SJCRH30 (cell line): ENCODE measurements around the gene OGDH. TPM values are rescaled to one million over a fixed set of nuclear protein-coding genes. Genes with fewer than 3 reads are reported as not detected.

Source experiments
- DNase-seq, 2 experiments: peaks; one replicate each; pipeline ENCODE4 v3.0.0-alpha.2; 2015 to 2020
- H3K27ac ChIP-seq: fragments of 250-450 bp; sonication (Bioruptor Pico); 2 replicates; pipeline ENCODE4 v1.5.1; 2020; ENCODE audit warnings: mild to moderate bottlenecking, moderate library complexity
- H3K27me3 ChIP-seq: fragments of 250-450 bp; sonication (Bioruptor Pico); 2 replicates; pipeline ENCODE4 v1.5.1; 2020; ENCODE audit warnings: mild to moderate bottlenecking, moderate library complexity
- H3K36me3 ChIP-seq: fragments of 250-450 bp; sonication (Bioruptor Pico); 2 replicates; pipeline ENCODE4 v1.5.1; 2020; ENCODE audit warnings: mild to moderate bottlenecking, moderate library complexity
- H3K4me1 ChIP-seq: fragments of 250-450 bp; sonication (Bioruptor Pico); 2 replicates; pipeline ENCODE4 v1.5.1; 2020; ENCODE audit warnings: mild to moderate bottlenecking, moderate library complexity
- H3K4me3 ChIP-seq: fragments of 250-450 bp; sonication (Bioruptor Pico); 2 replicates; pipeline ENCODE4 v1.5.1; 2020; ENCODE audit warnings: mild to moderate bottlenecking, moderate library complexity
- H3K9me3 ChIP-seq: fragments of 250-450 bp; sonication (Bioruptor Pico); replicated peaks from 2 replicates; pipeline ENCODE4 v1.5.1; 2020; ENCODE audit warnings: mild to moderate bottlenecking, moderate library complexity
- total RNA-seq: library from RNA; depleted of rRNA; stranded (reverse); fragments of >200 nt; shearing (Covaris generic); gene quantifications from 2 replicates; pipeline ENCODE4 v1.2.3, GENCODE V29; 2014

The OGDH gene
- total RNA-seq, 1 experiment from 2014 or later = 37.8 TPM

DNA sequence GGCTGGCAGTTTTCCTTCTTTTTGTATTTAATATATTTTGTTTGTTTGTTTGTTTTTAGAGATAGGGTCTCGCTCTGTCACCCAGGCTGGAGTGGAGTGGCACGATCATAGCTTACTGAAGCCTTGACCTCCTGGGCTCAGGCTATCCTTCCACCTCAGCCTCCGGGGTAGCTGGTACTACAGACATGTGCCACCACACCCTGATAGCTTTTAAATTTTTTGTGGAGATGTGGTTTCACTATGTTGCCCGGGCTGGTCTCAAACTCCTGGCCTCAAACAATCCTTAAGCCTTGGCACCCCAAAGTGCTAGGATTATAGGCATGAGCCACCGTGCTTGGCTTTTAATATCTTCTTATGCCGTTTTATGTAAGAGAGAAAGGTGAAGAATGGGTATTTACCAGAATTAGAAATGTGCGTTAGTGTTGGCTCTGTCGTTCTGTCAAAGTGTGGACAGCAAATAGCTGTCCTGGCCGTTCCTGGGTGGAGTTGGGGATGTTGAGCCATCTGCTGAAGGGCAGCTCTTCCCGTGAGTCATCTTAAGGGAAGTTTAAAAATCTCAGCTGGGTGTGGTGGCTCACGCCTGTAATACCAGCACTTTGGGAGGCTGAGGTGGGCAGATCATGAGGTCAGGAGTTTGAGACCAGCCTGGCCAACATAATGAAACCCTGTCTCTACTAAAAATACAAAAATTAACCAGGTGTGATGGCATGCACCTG lies 14.8 kb downstream of the OGDH start:
- Histone ChIP-seq H3K36me3 (peaks cover 12% of the 10 kb centered on the region), H3K4me1 (peaks cover 4% of the 10 kb centered on the region; the same call in 1 of the 2 replicates), H3K27ac (no peak overlapping the region), H3K9me3 (no peaks in the 10 kb centered on the region), H3K27me3 (no peaks in the 10 kb centered on the region), H3K4me3 (no peak overlapping the region)
- no peak for DNase-seq

DNA sequence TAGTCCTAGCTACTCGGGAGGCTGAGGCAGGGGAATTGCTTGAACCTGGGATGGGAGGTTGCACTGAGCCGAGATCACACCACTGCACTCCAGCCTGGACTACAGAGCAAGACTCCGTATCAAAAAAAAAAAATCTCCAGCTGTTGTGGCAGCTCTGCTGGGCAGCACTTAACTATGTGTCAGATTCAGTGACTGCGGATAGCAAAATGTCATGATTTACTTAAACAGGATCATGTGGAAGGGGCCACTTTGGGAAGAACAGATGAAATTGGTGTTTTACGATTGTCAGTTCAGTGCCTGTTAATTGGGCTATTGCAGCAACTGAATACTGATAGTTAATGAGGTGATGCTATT lies 15.3 kb downstream of the OGDH start:
- Histone ChIP-seq H3K9me3 (no peaks in the 10 kb centered on the region), H3K4me3 (no peak overlapping the region), H3K27me3 (no peaks in the 10 kb centered on the region), H3K27ac (no peak overlapping the region), H3K36me3 (peaks cover 15% of the 10 kb centered on the region), H3K4me1 (peaks cover 4% of the 10 kb centered on the region; the same call in 1 of the 2 replicates)
- peak in 1 of 2 experiments; percentile 21 for DNase-seq

DNA sequence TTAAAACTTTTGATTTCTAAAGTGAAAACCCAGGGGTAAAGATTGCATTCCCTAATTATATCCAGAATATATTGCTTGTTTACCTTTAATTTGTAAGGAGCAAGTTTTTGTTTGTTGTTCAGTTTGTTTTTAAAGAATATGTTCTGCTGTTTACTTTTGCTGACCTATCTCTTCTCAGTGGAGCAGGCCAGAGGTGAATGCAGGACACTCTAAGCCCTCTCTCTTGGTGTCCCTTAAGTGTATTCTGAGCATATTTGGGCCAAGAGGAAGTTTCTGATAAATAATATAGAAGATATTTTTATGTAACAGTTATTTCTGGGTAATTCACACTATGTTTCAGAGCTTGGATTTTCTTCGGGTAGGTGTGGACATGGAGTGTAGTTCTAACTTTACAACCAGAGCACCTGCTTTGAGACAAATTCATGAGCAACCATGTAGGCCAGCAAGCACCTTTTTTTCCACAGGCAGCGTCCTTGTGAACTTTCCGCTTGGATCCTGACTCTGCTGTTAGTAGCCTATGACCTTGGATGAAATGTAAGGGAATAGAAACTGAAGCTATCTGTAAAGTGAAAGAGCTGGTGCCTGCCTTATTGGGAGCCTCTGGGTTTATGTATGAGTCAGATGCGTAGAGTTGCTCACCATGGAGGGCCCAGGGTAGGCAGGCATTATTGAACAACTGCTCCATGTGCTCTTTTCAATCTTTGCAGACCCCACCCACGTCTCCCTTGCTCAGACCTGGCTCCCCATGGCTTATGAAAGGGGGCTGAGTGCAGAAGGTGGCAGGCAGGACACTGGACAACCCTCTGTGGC lies 16.1 kb downstream of the OGDH start:
- H3K27ac ChIP-seq = no peak overlapping the region

DNA sequence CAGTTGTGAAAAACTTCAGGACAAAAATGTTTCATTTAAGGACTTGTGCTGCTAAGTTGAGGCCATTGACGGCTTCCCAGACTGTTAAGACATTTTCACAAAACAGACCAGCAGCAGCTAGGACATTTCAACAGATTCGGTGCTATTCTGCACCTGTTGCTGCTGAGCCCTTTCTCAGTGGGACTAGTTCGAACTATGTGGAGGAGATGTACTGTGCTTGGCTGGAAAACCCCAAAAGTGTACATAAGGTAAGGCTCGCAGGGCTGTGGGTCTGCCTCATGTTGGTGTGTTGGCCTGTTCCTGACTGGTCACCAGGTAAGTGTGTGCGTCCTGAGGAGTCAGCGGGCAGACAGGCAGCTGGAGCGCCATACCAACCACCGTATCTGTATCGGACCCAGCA lies 17.9 kb downstream of the OGDH start:
- Histone ChIP-seq H3K27me3 (no peaks in the 10 kb centered on the region), H3K4me3 (no peak overlapping the region), H3K27ac (no peak overlapping the region), H3K36me3 (peaks cover 20% of the 10 kb centered on the region), H3K4me1 (peaks cover 6% of the 10 kb centered on the region), H3K9me3 (no peaks in the 10 kb centered on the region)
- no peak for DNase-seq

More for the DNA sequence above, 16.1 kb downstream of the OGDH start:
- Histone ChIP-seq H3K4me1 (peaks cover 4% of the 10 kb centered on the region; the same call in 1 of the 2 replicates), H3K36me3 (peaks cover 20% of the 10 kb centered on the region), H3K9me3 (no peaks in the 10 kb centered on the region), H3K4me3 (no peak overlapping the region), H3K27me3 (no peaks in the 10 kb centered on the region)
- DNase-seq = peak; percentile 32 to 42

DNA sequence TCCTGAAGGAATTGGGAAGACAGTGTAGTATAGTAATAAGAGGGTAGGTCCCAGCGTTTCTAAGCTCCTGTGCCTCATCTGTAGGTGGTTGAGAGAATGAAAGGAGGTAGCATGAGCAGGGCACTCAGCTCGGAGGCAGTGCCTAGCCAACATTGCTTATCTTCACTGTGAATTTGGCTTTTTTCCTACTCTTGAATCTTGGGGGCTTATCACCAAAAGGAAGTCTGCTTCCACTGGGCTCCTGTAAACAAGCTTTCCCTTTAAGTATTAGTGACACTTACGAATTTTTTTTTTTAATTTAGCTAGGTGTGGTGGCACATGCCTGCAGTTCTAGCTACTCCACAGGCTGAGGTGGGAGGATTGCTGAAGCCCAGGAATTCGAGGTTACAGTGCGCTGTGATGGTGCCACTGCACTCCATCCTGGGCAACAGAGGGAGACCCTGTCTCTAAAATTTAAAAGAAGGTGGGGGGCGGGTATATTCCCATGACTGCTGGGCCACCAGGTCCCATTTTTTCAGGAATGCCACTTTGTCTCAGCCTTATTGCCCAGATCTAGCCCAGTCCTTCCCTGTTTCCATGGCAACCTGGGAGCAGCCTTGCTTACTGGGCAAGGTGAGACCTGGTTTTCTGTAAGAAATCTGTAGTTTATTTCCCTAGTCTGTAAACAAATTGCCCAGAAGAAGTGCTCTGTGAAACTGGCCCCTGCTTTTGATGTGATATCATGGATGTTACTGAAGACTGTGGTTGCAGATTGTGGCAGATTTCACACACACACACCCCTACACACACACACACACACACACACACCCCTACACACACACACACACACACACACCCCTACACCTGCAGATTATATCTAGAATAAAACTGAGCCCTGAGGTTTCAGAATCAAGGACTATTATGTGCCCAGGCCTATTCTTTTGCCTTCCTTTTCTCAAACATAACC lies 19.4 kb downstream of the OGDH start:
- DNase-seq = no peak
- Histone ChIP-seq H3K36me3 (peaks cover 24% of the 10 kb centered on the region), H3K4me1 (peaks cover 15% of the 10 kb centered on the region), H3K27me3 (no peaks in the 10 kb centered on the region), H3K4me3 (no peak overlapping the region), H3K27ac (no peak overlapping the region), H3K9me3 (no peaks in the 10 kb centered on the region)

DNA sequence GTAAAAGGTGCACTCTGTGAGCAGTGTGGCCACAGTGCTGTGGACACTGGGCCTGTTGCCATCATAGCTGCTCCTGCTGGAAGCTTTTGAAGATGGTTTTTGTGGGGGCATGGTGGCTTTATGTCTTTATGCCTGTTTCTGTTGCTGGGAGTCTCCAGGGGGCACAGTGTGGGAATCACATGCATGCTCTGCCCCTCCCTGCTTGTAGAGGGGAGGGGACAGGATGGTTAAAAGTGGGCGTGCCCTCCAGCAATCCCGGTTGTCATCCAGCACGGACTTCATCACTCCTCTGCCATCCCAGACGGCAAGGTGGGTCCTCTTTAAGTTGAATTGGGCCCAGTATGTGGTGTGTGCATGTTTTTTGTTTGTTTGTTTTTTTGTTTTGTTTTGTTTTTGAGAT lies 20.2 kb downstream of the OGDH start:
- Histone ChIP-seq H3K27me3 (no peaks in the 10 kb centered on the region), H3K9me3 (no peaks in the 10 kb centered on the region), H3K36me3 (peaks cover 24% of the 10 kb centered on the region), H3K27ac (no peak overlapping the region), H3K4me3 (no peak overlapping the region), H3K4me1 (peaks cover 23% of the 10 kb centered on the region)
- DNase-seq = no peak

DNA sequence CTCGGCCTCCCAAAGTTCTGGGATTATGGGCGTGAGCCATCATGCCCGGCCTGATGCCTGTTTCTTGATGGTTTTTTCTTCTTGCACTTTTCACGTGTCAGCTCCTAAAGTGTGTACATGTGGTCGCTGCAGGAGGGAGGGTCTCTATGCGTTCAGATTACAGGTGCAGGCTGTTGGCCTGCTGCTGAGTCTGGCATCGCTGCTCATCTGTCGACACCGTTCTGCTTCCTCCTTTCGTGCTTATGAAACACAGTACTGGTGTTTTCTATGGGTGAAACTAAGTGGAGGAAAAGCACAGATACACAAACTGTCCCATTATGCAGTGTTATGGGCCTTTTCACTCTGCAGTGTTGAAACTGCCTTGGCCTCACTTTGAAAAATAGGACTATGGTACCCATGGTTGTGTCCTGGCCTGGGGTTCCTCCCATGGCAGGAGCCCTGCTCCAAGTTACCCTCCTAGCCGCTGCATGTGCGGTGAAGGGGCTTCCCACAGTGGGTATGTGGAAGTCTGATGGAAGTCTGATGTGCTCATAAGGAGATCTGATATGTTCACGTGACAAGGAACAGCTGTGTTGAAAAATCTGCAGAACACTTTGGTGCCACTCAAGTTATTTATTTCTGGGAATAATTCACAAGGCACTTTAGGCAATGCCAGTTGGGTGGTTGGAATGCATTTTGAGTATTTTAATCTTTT lies 23.5 kb downstream of the OGDH start:
- Histone ChIP-seq H3K36me3 (peaks cover 20% of the 10 kb centered on the region), H3K4me3 (no peak overlapping the region), H3K9me3 (no peaks in the 10 kb centered on the region), H3K4me1 (peaks cover 44% of the 10 kb centered on the region), H3K27me3 (no peaks in the 10 kb centered on the region), H3K27ac (no peak overlapping the region)
- DNase-seq = no peak

DNA sequence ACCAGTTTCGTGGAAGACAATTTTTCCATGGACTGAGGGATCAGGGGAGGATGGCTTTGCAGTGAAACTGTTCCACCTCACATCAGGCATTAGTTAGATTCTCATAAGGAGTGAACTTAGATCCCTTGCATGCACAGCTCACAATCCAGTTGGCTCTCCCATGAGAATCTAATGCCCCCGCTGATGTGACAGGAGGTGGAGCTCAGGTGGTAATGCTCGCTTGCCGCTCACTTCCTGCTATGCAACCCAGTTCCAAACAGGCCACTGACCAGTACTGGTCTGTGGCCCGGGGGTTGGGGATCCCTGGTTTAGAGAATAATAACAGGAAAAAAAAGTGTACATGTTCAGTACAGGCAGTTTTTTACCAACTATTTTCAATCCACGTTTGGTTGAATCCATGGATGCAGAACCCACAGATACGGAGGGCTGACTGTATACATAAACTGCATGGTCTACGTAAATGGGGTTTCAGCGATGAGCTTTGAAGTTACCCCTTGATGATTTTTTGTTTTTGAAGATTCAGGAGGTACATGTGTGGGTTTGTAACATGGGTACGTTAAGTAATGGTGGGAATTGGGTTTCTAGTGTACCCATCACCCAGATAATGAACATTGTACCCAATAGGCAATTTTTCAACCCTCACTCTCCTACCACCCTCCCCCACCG lies 24.5 kb downstream of the OGDH start:
- no peak for DNase-seq
- Histone ChIP-seq H3K27ac (no peak overlapping the region), H3K4me1 (peaks cover 53% of the 10 kb centered on the region), H3K9me3 (no peaks in the 10 kb centered on the region), H3K4me3 (no peak overlapping the region), H3K27me3 (no peaks in the 10 kb centered on the region), H3K36me3 (peaks cover 14% of the 10 kb centered on the region)

DNA sequence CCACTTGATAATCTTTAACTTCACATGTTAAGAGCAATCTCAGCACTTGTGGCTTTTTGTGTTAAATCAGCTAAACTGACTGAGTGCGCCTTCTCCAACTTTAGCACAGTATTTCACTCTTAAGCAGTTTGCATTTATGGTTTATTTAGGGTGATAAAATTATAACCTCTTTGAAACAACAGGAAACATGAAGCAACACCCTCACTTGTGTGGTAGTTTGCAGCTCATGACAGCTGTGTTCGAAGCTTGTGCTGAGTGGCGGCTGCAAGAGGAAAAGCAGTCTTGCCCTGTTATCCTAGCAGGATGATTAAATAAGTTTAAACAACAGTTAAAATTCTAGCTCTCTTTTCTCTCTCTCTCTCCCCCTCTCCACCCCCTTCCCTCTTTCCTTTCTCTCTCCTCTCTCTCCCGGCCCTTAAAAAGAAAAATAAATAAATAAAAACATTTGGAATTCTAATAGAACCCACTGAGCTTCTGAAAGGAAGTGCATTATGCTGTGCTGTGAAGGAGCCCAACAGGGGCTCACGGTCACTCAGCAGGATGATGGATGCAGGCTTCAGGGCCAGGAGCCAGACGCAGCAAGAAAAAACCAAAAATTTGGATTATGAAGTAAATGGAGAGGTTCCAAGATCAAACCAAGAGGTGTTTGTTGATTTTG lies 25.2 kb downstream of the OGDH start:
- Histone ChIP-seq H3K27ac (no peak overlapping the region; the same call in 1 of the 2 replicates), H3K27me3 (no peaks in the 10 kb centered on the region), H3K4me3 (no peak overlapping the region), H3K9me3 (no peaks in the 10 kb centered on the region), H3K4me1 (peaks cover 59% of the 10 kb centered on the region), H3K36me3 (peaks cover 9% of the 10 kb centered on the region)
- DNase-seq = peak in 1 of 2 experiments; percentile 34

DNA sequence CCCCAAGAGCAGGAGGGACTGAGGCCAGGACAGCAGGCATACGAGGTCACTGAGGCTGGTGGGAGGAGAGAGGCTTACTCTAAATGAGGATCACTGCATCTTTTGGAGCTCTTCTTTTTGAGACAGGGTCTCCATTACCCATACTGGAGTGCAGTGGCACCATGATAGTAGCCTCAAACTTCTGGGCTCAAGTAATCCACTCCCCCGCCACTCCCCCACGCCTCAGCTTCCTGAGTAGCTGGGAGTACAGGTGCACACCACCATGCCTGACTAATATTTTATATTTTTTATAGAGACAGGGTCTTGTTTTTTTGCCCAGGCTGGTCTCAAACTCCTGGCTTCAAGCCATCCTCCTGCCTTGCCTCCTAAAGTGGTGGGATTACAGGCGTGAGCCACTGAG lies 25.8 kb downstream of the OGDH start:
- H3K27ac ChIP-seq = no peak overlapping the region
- no peaks in the 10 kb centered on the region for H3K9me3 ChIP-seq
- DNase-seq = no peak
- H3K4me3 ChIP-seq = no peak overlapping the region
- no peaks in the 10 kb centered on the region for H3K27me3 ChIP-seq
- H3K4me1 ChIP-seq = peaks cover 59% of the 10 kb centered on the region
- H3K36me3 ChIP-seq = peaks cover 5% of the 10 kb centered on the region

DNA sequence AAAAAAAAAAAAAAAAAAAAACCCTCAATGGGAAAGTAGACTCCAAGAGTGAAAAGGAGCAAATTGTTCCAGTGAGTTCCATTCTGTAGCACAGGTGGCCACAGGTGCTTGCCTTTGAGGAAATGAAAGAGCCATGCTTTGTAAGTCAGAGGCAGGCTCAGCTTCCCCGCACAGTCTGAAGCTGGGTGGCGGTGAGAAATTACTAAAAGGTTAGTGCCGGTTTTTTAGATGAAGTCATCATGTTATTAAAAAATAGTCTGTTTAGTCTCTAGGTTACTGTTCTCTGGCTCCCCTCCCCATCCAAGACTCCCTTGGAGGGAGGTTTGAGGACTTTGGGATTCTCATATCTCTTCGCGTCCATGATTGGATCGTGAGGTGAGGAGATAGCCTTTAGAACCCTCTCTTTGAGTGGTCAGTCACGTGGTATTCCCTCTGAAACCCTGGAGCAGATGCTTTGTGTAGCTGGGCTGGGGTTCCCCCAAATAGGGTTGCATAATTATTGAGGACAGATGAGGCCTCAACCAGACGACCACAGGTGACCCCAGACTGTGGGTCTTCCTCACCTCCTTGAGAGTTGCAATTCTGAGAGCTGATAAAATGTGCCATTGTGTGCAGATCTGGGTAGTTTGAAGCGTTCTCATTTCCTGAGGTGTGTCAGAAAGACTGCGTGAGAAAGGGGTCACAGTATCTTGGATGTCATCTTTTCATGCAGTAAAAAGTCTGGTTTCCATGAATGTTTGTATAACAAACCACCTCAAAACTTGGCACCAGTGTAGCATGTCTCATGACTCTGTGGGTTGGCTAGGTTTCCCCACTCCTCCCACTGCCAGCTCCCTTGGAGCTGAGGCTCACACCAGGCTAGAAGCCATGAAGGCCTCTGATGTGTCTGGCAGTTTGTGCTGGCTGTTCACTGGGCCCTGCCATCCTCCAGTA lies 27.1 kb downstream of the OGDH start:
- H3K27ac ChIP-seq = no peak overlapping the region
- no peak overlapping the region for H3K4me3 ChIP-seq
- H3K27me3 ChIP-seq = no peaks in the 10 kb centered on the region
- H3K36me3 ChIP-seq = peaks cover 3% of the 10 kb centered on the region; the same call in 1 of the 2 replicates
- peak; percentile 26 to 30 for DNase-seq
- no peaks in the 10 kb centered on the region for H3K9me3 ChIP-seq
- H3K4me1 ChIP-seq = peaks cover 60% of the 10 kb centered on the region

DNA sequence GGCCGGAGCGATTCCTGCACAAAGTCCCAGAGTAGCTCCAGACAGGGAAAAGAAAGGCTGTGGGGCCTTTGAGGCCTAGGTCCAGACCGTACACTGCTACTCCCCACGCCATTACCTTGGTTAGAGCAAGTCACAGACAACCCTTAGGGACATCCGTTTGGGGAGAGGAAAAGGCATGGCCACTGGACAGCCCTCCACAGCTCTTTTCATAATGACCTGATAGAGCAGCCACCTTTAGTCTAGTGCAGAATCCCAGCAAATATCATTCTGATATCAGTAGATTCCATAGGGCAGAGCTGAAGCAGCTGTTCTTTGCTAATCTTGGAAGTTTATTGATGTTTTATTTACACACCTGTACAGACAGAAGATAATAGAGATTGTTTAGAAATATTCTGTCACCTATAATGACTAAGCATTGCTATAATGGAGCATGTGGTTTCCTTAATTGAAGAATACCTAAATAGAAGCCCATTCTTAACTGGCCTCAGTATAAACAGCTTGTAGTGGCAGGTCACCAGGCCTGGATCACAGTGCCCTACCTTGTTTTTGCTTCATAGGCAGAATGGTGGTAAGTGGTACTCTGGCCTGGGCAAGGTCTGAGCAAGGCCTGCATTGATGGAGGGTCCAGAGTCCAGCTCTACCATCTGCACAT lies 27.9 kb downstream of the OGDH start:
- DNase-seq = no peak
- no peaks in the 10 kb centered on the region for H3K27me3 ChIP-seq
- H3K9me3 ChIP-seq = no peaks in the 10 kb centered on the region

More for the DNA sequence above, 27.9 kb downstream of the OGDH start:
- peaks cover 68% of the 10 kb centered on the region for H3K4me1 ChIP-seq
- 0 out of 2 replicates have a peak, but pooled peaks cover 3% of the 10 kb centered on the region for H3K36me3 ChIP-seq
- H3K4me3 ChIP-seq = no peak overlapping the region
- peak overlapping the region; percentile 26; the same call in 1 of the 2 replicates for H3K27ac ChIP-seq
